ENCODE data around the gene POP7.

POP7 gene

DNA sequence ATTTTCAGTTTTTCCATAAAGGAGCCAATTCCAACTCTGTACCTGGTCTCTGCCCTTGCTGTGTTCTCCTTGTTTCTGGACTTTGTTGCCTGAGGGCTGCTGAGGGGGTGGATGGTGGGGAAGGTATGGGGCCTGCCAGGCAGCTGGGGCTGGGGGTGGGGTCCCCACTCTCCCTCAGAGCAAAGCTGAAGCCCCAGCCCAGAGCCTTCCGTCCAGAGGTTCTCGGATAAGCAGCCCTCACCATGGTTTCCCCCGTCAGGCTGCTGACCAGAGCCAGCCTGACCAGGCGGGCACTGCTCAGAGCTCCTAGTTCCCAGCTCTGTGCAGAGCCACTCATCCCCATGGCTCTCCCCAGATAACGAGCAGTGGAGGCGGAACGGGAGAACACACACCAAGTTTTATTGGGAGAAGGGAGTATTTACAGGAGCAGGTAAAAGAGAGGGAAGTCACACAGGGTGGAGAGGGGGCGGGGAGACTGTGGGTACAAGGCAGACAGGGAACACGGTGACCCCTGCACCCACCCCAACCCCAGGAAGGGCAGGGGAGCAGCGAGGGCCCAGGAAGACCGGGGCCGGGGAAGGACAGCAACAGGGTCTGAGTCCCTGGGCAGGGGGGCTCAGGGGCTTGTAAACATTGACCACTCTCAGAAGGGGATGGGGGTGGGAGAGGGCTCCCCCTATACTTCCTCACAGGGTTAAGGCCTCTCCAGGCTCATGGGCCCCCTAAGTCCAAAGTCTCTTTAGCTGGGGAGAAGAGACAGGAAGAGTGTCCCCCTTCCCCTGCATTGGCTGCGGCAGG lies 26.6 kb upstream of the POP7 start:
- DNase-seq: no peak

DNA sequence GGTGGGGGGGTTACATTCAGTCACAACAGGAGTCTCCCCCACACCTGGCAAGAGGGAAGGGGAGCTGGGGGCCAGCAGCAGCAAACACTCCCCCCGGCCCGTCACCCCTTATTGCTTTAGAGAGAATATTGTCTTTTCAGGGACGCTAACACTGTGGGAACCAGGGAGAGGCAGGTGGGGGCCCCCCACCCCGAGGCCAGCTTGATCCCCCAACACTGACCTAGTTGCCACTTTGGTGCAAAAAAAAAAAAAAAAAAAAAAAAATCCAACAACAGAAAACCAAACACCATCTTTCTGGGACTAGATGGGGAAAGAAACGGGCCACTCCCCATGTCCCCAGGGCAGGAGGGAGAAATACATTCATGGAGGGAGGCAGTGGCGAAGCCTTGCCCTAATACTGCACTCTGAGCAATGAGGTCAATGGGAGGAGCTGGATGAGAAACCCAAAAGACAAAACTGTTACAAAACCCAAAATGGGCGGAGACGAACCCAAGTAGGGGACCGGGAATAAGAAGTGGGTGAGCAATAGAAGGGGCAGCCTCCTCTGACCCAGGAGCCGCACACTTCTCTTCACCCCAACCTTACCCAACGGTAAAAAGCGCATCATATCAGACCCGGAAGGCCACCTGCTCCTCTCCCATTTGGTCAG lies 25.9 kb upstream of the POP7 start:
- DNase-seq: no peak

- DNase-seq: no peak
Observed at GRCh38 chr7:100680576-100681271, 25.2 kb upstream of the POP7 start.

- no peak for DNase-seq
Observed at GRCh38 chr7:100681491-100682227, 24.3 kb upstream of the POP7 start.

GRCh38 chr7:100682228-100682741 lies 23.6 kb upstream of the POP7 start:
- DNase-seq: no peak

DNA sequence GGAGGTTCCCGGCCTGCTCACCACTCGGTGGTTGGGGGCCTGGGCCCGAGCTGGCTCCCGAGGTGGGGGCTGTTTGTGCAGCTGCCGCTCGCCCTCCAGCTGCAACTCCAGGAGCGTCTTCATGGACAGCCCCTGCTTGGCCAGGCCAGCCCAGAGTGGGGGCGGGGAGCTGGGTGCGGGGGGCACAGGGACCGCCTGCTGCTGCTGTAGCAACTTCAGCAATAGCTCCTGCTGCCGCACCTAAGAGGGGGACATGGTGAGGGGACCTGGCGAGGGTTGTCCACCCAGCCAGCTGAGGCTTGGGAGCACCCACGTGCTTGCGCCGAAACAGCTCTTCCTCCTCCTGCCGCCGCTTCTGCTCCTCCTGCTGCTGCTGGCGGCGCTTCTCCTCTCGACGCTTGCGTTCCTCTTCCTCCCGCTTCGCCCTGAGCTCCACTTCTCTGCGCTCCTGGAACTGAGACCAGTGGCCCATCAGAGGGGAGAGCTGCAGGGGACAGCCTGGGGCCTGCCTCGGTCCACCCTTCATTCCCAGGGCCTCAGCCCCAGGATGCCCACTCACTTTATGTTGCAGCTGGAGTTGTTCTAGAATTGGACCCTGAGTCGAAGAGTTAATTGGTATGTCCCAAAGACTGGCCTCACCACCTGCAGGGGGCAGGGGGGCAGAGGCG lies 22.8 kb upstream of the POP7 start:
- no peak for DNase-seq

DNA sequence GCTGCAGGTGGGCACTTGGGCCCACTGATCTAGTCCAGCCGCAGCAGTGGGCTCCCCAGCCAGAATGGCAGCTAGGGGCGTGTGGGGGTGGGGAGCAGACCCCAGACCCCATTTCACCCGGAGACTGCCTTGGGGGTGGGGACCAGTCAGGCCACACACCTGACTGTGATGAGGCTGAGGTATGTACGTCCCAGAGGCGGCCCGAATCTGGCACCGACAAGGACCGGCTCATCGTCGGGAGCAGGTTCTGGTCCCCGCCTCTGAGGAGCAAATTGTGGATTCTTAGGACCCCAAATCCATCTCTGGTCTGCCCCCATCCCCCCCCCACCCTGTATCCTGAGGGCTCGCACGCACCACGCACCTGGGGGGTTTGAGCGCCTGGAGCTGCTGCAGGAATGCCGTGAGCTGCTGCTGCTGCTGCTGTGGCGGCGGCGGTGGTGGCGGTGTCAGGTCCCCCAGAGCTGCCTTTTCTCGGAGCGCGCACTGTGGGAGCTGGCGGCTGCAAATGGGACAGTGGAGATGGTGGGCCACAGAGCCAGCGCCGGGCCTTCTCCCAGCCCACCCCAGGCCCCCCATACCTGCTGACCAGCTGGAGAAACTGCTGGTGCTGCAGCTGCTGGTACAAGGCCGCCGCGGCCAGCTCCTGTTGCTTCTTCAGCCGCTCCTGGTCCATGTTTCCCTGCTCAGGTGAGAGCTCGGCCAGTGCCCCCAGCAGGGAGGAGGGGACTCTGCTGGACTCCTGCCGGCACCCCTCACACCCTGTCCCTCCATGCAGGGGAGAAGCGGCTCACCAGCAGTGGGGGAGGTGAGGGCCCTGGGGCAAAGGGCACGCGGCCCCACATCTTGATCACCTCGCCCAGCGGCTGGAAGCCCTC lies 22.0 kb upstream of the POP7 start:
- DNase-seq: no peak

DNA sequence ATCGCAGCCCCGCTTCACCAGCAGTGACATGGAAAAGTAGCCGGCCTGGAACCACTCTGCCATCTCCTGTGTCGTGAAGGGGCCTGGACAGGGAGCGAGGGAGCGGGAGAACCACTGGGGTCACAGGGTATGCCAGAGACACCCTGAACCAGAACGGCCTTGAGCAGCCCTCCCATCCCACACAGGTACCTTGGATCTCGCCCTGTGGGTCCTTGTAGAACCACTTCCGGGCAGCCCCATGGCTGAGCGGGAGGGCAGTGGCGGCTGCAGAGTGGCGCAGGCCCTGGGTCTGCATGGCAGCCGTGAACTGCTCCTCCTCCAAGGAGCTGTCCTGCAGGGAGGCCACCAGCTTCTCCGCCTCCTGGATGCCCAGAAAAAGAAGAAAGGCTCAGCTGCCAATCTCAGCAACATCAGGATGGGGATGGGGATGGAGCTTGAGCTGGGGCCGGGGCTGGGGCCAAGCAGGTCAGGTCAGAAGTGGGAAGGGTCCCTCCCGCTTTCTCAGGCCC lies 21.3 kb upstream of the POP7 start:
- no peak for DNase-seq

DNA sequence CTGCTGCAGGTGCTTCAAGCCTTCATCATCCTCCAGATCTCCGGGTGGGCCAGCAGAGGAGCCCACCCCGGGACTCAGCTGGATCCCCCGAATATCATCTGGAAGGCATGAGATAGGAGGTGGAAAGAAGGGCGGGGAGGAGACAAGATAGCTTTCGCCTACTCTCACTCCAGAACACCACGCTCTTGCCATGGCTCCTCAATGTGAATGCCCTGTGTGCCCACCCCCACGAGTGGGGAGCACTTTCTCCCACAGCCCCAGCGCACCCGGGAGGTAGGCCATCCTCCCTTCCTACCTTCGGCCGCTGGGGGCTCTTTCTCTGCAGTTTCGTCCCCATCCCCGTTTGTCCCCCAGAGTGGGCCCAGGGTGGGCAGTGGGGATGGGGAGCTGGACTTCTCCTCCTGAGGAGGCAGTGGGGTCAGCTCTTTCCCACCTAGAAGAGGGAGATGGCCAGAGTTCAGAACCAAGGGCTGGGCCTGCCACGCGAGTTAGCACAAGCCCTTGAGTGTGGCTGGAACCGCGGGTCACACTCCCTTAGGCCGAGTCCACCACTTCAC lies 20.8 kb upstream of the POP7 start:
- no peak for DNase-seq

GRCh38 chr7:100685631-100686145 lies 20.2 kb upstream of the POP7 start:
- DNase-seq: no peak

GRCh38 chr7:100686201-100686821 lies 19.6 kb upstream of the POP7 start:
- DNase-seq: no peak

DNA sequence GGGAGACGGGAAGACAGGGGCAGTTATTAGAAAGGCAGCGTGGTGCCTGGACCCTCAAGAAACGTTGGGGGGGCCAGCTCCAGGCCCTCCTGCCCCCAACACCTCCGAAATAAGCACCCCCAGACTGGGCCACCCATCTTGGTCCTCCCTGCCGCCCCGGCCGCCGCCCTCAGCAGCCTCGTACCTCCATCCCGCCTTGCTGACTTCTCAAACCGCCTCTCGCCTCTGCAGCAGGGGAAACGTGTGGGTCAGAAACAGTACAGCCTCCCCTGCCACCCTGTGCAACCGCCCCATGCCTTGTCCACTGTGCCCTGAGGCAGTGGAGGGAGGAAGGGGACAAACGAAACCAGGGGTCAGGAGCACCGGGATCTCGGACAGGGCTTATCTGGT lies 19.1 kb upstream of the POP7 start:
- no peak for DNase-seq

DNA sequence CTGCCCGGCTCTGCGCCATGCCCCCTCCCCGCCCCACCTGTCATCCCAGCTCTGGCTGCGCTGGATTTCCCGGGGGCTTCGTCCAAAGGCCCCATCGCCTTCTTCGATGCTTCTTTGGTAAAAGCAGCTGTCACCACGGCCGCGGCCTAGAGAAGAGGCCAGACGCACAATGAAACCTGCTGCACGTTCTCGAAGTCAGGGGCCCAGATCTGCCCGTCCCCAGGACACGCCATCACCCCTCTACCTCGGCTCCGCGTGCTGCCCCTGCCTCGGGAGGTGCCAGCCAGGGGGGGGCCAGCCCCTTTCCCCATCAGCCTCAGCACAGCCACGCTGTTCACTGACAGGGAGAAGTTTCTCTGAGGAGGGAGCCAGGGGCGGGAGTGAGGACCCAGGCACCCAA lies 18.7 kb upstream of the POP7 start:
- DNase-seq: no peak

GRCh38 chr7:100687751-100688300 lies 18.1 kb upstream of the POP7 start:
- no peak for DNase-seq

DNA sequence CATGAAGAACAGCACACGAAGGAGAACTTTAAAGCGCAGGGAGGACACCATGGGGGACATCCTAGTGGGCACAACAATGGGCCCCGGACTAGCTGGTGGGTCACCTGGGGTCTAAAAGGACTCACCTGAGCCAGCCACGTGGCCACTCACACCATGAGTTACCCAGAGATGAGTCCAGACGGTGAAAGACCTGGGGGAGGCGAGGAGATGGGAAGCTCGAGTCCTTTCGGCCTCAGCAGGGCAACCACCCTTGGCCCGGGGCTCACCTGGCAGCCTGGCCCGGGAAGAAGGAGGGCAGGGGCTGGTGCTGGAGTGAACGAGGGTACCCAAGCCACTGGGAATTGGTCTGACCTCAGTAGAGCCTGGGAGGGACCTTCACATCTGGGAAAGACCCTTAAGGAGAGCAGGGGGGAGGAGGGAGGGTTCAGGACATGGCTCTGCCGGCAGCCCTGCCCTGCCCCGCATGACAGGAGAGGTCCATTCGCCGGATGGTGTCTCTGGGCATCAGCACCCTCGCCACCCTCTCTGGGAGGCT lies 17.5 kb upstream of the POP7 start:
- DNase-seq: no peak

GRCh38 chr7:100689230-100690135 lies 16.4 kb upstream of the POP7 start:
- DNase-seq: no peak

DNA sequence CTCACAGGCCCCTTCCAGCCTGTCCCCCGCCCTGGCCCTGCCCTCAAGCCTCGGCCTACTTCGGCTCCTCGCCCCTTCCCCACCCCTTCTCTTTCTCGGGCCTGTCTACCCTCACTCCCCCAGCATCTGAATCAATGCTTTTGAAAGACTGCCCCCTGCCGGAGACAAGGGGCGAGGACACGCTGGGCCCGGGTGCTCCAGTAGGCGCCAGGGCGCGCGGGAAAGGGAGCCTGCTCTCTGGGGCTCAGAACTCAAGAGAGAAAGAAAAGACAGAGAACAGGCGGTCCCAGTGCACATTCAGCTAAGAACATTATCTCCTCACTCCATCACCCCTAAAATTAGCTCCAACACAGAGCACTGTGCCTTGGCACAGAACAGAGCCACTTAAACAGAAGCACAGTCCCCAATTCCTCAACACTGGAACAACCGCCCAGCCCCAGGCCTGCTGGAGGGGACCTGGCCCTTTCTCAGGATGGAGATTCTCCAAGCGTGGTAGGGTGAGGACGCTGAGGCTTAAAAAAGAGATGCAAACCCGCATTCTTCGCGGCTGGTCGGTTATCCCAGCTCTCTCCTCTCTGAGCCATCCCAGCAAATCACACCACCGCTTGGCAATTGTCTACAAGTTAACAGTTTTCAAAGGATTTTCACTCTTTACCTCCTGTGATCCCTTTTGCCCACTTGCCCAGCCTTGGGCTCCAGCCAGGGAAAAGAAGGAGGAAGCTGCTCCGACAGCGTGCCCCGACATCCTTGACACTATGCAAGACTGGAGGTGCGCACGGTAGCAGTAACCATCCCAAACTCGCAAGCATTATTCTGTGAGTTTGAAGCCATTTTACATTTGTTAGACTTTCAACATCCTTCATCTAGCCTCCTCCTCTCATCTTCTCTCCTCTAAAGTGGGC lies 14.0 kb upstream of the POP7 start:
- peak; percentile 68 for DNase-seq
